T-helper 1 cell treated with Interleukin-12 subunit alpha and Interleukin-12 subunit beta and Interleukin-4 antibody, amounts not matched to agents 30 ng/mL and 1 ng/mL, for 36 hours (primary cell): ENCODE data around the gene USP35. TPM values are rescaled to one million over a fixed set of nuclear protein-coding genes. Genes with fewer than 3 reads are reported as not detected.
"Not testable (repeated sequence)": the region's sequence is repeated elsewhere in the genome, so short reads cannot be mapped to it uniquely, and the experiment has no call there.

Experiments
- intact Hi-C: fragments of 100-400 bp; cut with micrococcal nuclease; formaldehyde crosslinking; loops from one replicate; pipeline ENCODE4 v1.15.1; 2024
- total RNA-seq: library from RNA; stranded (reverse); gene quantifications from 2 replicates; pipeline ENCODE4 v1.2.3, GENCODE V29; 2022

Gene USP35
- total RNA-seq, 1 donor from 2014 or later: 20.9 TPM

GRCh38 chr11:78228467-78228866 is 39.7 kb downstream of the USP35 start:
- intact Hi-C loops: loop anchor here (1.0 to 5.0 kb wide), 7 partner anchors 84 to 358 kb away; partner anchors contain the start of gene GAB2

- intact Hi-C loops: loop anchor here (5.0 kb wide), 2 partner anchors 83 to 113 kb away; no protein-coding TSS in a partner anchor
Measured at GRCh38 chr11:78229106-78229505, 40.4 kb downstream of the USP35 start.

GRCh38 chr11:78230161-78230877 is 41.6 kb downstream of the USP35 start:
- intact Hi-C loops: no loop called here

GRCh38 chr11:78231962-78232501 is 43.3 kb downstream of the USP35 start:
- intact Hi-C loops: no loop called here

GRCh38 chr11:78233046-78233445 is 44.3 kb downstream of the USP35 start:
- intact Hi-C loops: not testable (repeated sequence)

- intact Hi-C loops: no loop called here
Measured at GRCh38 chr11:78234006-78234405, 45.3 kb downstream of the USP35 start.

GRCh38 chr11:78237293-78238046 is 48.8 kb downstream of the USP35 start:
- intact Hi-C loops: no loop called here

- intact Hi-C loops: no loop called here
Measured at GRCh38 chr11:78239781-78240180, 51.1 kb downstream of the USP35 start.

- intact Hi-C loops: no loop called here
Measured at GRCh38 chr11:78241475-78241874, 52.8 kb downstream of the USP35 start.

- intact Hi-C loops: no loop called here
Measured at GRCh38 chr11:78244080-78244479, 55.4 kb downstream of the USP35 start.

- intact Hi-C loops: no loop called here
Measured at GRCh38 chr11:78244546-78245255, 56.0 kb downstream of the USP35 start.

- intact Hi-C loops: no loop called here
Measured at GRCh38 chr11:78248191-78248590, 59.5 kb downstream of the USP35 start.

GRCh38 chr11:78248903-78249302 is 60.2 kb downstream of the USP35 start:
- intact Hi-C loops: no loop called here

- intact Hi-C loops: no loop called here
Measured at GRCh38 chr11:78250099-78250498, 61.4 kb downstream of the USP35 start.

- intact Hi-C loops: no loop called here
Measured at GRCh38 chr11:78251083-78251775, 62.5 kb downstream of the USP35 start.

GRCh38 chr11:78253797-78254196 is 65.1 kb downstream of the USP35 start:
- intact Hi-C loops: no loop called here

GRCh38 chr11:78254268-78254667 is 65.5 kb downstream of the USP35 start:
- intact Hi-C loops: no loop called here

- intact Hi-C loops: no loop called here
Measured at GRCh38 chr11:78255919-78256318, 67.2 kb downstream of the USP35 start.

- intact Hi-C loops: no loop called here
Measured at GRCh38 chr11:78256962-78257361, 68.2 kb downstream of the USP35 start.

- intact Hi-C loops: no loop called here
Measured at GRCh38 chr11:78257654-78258053, 68.9 kb downstream of the USP35 start.
